COLO829 (cell line): ENCODE results near the gene GLS.

Experiments
- DNase-seq: peaks from one replicate; pipeline ENCODE4 v3.0.0; 2012; ENCODE audit warnings: low spot score

Gene GLS

GRCh38 chr2:190887089-190887488 is 6.5 kb downstream of the GLS start:
- no peak for DNase-seq

- no peak for DNase-seq
Measured at GRCh38 chr2:190888449-190888848, 7.8 kb downstream of the GLS start.

GRCh38 chr2:190889175-190889943 is 8.7 kb downstream of the GLS start:
- no peak for DNase-seq

- no peak for DNase-seq
Measured at GRCh38 chr2:190891372-190891771, 10.8 kb downstream of the GLS start.

- DNase-seq: no peak
Measured at GRCh38 chr2:190891889-190892288, 11.3 kb downstream of the GLS start.

GRCh38 chr2:190893157-190893556 is 12.5 kb downstream of the GLS start:
- no peak for DNase-seq

GRCh38 chr2:190896477-190896876 is 15.9 kb downstream of the GLS start:
- DNase-seq: no peak

- no peak for DNase-seq
Measured at GRCh38 chr2:190903693-190904450, 23.3 kb downstream of the GLS start.

- no peak for DNase-seq
Measured at GRCh38 chr2:190904640-190905261, 24.1 kb downstream of the GLS start.

- DNase-seq: no peak
Measured at GRCh38 chr2:190908532-190908931, 27.9 kb downstream of the GLS start.

- DNase-seq: no peak
Measured at GRCh38 chr2:190909680-190910079, 29.1 kb downstream of the GLS start.

GRCh38 chr2:190910341-190911136 is 29.9 kb downstream of the GLS start:
- peak; percentile 53 for DNase-seq

GRCh38 chr2:190911813-190912212 is 31.2 kb downstream of the GLS start:
- DNase-seq: no peak

- no peak for DNase-seq
Measured at GRCh38 chr2:190912726-190913125, 32.1 kb downstream of the GLS start.

GRCh38 chr2:190913725-190914124 is 33.1 kb downstream of the GLS start:
- DNase-seq: no peak

- no peak for DNase-seq
Measured at GRCh38 chr2:190916829-190917228, 36.2 kb downstream of the GLS start.

GRCh38 chr2:190920085-190920484 is 39.5 kb downstream of the GLS start:
- no peak for DNase-seq

- no peak for DNase-seq
Measured at GRCh38 chr2:190922376-190922775, 41.8 kb downstream of the GLS start.

- no peak for DNase-seq
Measured at GRCh38 chr2:190927301-190927700, 46.7 kb downstream of the GLS start.

- no peak for DNase-seq
Measured at GRCh38 chr2:190929919-190930318, 49.3 kb downstream of the GLS start.

- DNase-seq: no peak
Measured at GRCh38 chr2:190930411-190930810, 49.8 kb downstream of the GLS start.

- no peak for DNase-seq
Measured at GRCh38 chr2:190932514-190932913, 51.9 kb downstream of the GLS start.
